ENCODE results near the gene PRKAG1. TPM values are rescaled to one million over a fixed set of nuclear protein-coding genes. Genes with fewer than 3 reads are reported as not detected.
A peak's percentile ranks its signal among the peaks of the same experiment; 100 is the strongest.

PRKAG1 gene
- total RNA-seq, 4 donors from 2014 or later, result 40.0 to 61.4 (median 49.6) TPM

DNA sequence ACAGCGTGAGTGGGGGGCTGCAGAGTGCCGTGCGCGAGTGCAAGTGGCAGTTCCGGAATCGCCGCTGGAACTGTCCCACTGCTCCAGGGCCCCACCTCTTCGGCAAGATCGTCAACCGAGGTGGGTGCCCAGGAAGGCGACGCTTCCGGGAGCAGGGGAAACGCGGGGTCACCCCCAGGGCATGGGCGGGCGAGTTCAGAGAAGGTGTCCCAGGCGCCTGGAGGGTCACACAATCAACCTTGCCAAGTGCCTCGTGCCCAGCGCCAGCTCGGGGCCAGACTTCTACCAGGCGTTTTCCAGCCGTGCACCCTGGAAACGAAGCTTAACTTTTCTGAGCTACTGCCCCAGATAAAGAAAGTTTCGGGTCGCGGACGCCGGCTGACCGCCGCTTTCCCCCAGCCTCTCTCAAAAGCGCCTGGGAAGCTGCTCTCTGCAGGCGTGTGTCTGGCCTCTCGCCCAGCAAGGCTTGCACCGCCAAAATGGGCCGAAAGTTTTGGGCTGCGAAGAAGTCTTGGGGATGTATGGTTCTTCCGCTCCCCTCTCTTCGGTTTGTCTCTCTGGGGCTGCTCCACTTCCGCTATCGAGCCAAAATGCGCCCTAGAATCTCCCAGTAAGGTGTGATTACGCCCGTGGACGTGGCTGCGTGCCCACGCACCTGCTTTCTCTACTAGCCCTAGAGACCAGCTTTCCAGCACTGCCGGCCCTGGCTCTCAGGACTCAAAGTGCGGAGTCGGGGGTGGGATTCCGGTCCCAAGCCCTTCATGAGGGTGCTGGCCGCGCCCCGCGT, 38.8 kb downstream of the PRKAG1 start:
- no peaks in the 10 kb centered on the region for H3K9me3 ChIP-seq
- TF ChIP-seq POLR2AphosphoS5 (IDR thresholded peaks at IDR 0.05) (no peak), POLR2A (IDR thresholded peaks at IDR 0.05) (no peak), EP300 (IDR thresholded peaks at IDR 0.05) (no peak)
- TF ChIP-seq, protein P1, sequence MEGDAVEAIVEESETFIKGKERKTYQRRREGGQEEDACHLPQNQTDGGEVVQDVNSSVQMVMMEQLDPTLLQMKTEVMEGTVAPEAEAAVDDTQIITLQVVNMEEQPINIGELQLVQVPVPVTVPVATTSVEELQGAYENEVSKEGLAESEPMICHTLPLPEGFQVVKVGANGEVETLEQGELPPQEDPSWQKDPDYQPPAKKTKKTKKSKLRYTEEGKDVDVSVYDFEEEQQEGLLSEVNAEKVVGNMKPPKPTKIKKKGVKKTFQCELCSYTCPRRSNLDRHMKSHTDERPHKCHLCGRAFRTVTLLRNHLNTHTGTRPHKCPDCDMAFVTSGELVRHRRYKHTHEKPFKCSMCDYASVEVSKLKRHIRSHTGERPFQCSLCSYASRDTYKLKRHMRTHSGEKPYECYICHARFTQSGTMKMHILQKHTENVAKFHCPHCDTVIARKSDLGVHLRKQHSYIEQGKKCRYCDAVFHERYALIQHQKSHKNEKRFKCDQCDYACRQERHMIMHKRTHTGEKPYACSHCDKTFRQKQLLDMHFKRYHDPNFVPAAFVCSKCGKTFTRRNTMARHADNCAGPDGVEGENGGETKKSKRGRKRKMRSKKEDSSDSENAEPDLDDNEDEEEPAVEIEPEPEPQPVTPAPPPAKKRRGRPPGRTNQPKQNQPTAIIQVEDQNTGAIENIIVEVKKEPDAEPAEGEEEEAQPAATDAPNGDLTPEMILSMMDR (IDR thresholded peaks at IDR 0.05), result no peak
- no peaks in the 10 kb centered on the region for H3K36me3 ChIP-seq
- H3K4me3 ChIP-seq, result peak overlapping the region; percentile 50
- DNase-seq (ENCODE audit: low spot score in 2 of 2), result no peak
- 0% methylated on average over 12 of the region's 55 CpGs for WGBS
- peaks cover 70% of the 10 kb centered on the region for H3K27me3 ChIP-seq
- no peak overlapping the region for H3K27ac ChIP-seq
- peaks cover 41% of the 10 kb centered on the region for H3K4me1 ChIP-seq

DNA sequence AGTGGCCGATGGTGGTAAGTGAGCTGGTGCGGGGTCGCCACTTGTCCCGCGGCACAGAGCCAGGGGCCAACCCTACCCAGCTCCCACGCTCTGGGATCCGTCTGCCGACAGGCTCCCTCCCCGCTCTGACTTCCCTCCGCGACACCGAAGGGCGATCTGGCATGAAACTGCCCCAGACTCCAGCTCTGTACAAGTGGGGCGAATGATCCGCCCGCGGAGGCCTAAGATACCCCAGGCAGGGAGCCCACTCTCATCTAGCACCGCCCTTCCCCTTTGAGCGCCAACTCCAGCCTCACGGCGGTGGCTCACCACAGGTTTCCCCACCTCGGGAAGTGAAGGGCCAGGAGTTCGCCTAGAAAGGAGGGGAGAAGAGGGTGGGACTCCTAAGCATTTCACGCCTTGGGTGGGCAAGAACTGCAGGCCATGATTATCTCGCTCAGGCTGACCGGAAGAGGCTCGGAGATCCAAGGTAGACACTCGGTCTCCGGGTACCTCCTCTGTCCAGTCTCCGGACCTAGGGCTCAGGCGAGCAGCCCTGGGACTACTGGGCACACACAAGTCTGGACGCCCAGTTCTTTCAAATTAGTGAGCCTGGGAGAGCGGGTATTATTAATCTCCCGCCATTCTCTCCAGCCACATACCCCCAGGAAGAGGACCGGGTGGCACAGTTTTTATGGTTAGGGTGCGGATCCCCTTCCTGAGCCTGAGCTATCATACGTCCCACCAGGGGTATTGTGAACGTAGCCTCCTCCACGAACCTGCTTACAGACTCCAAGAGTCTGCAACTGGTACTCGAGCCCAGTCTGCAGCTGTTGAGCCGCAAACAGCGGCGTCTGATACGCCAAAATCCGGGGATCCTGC, 39.6 kb downstream of the PRKAG1 start:
- H3K9me3 ChIP-seq, result no peaks in the 10 kb centered on the region
- H3K27me3 ChIP-seq, result peaks cover 73% of the 10 kb centered on the region

DNA sequence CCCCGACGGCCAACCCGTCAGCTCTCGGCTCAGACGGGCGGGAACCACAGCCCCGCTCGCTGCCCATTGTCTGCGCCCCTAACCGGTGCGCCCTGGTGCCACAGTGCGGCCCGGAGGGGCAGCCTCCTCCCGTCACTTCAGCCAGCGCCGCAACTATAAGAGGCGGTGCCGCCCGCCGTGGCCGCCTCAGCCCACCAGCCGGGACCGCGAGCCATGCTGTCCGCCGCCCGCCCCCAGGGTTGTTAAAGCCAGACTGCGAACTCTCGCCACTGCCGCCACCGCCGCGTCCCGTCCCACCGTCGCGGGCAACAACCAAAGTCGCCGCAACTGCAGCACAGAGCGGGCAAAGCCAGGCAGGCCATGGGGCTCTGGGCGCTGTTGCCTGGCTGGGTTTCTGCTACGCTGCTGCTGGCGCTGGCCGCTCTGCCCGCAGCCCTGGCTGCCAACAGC, 40.3 kb downstream of the PRKAG1 start, which contains the start of gene WNT1:
WNT1 (plus strand) TSS at position 32 of the 450 bp plus-strand sequence; CDS start at position 361, 329 bp downstream.
- Histone ChIP-seq H3K4me3 (peak within 1 kb of the TSS; percentile 50), H3K27me3 (peaks cover 77% of the 10 kb centered on the region), H3K9me3 (no peaks in the 10 kb centered on the region), H3K36me3 (no peaks in the 10 kb centered on the region), H3K27ac (no peak within 1 kb of the TSS), H3K4me1 (peaks cover 47% of the 10 kb centered on the region)
- 3% methylated on average over 12 of the region's 45 CpGs for whole genome bisulfite sequencing
- TF ChIP-seq POLR2A (IDR thresholded peaks at IDR 0.05), result no peak
- TF ChIP-seq, protein P1 (IDR thresholded peaks at IDR 0.05), result peak in 1 of 2 donors; percentile 3
- no peak for DNase-seq (ENCODE audit: low spot score in 2 of 2)

More for the DNA sequence above, 39.6 kb downstream of the PRKAG1 start:
- no peak overlapping the region for H3K27ac ChIP-seq
- WGBS, result 4% methylated on average over 28 of the region's 45 CpGs
- H3K4me3 ChIP-seq, result peak overlapping the region; percentile 50
- TF ChIP-seq, protein P1 (IDR thresholded peaks at IDR 0.05), result no peak
- no peak for TF ChIP-seq POLR2A (IDR thresholded peaks at IDR 0.05)
- TF ChIP-seq POLR2AphosphoS5 (IDR thresholded peaks at IDR 0.05), result no peak
- TF ChIP-seq EP300 (IDR thresholded peaks at IDR 0.05), result no peak
- no peaks in the 10 kb centered on the region for H3K36me3 ChIP-seq
- DNase-seq (ENCODE audit: low spot score in 2 of 2), result no peak
- peaks cover 41% of the 10 kb centered on the region for H3K4me1 ChIP-seq

DNA sequence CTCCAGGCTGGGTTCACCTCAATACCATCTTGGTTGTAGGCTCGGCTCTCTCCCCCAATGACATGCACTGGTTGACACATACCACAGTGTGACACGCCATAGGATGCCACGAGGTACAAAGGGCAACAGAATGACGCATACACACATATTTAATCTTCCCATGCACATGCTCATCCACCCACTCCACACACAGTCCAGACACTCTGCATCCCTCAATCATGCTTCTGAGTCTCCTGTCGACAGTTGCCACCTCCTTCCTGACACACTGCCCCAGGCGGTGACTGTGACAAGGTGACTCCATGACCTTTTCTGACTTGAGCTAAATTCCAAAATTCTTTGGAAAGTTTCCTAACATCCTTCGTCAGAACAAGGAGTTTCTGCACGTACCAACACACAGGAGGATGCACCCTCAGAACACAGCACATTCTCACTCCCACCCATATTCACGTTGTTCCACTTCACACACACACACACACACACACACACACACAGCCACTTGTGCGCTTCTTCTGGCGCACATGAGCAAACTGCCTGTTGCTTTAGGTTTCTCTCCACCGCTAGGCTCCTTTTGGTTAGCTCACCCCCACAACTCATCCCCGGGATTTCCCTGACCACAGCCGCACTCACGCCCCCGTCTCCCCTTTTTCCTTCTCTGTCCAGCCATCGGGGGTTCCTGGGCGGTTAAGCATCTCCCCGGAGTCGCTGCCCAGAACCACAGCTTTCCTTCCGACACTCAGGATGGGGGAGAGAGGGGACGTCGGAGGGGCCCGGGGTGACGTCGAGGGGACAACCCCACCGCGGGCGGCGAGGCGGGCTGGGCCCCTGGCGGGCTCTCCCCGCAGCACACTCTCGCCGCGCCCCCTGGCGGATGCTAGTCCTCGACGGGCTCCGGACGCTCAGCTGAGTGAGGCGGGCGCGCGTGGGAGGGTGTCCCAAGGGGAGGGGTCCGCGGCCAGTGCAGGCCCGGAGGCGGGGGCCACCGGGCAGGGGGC, 41.0 kb downstream of the PRKAG1 start:
- peak in 1 of 2 donors; percentile 83 for DNase-seq (ENCODE audit: low spot score in 2 of 2)
- Histone ChIP-seq H3K4me1 (peaks cover 52% of the 10 kb centered on the region), H3K4me3 (peak overlapping the region; percentile 50), H3K36me3 (no peaks in the 10 kb centered on the region), H3K27me3 (peaks cover 80% of the 10 kb centered on the region), H3K27ac (no peak overlapping the region), H3K9me3 (no peaks in the 10 kb centered on the region)
- TF ChIP-seq EP300 (IDR thresholded peaks at IDR 0.05), result no peak
- TF ChIP-seq POLR2AphosphoS5 (IDR thresholded peaks at IDR 0.05), result no peak
- TF ChIP-seq, protein P1 (IDR thresholded peaks at IDR 0.05), result peak; percentile 40 to 88
- 19% methylated on average over 42 of the region's 50 CpGs for WGBS
